GM12865 (cell line): ENCODE measurements around the gene SULT2A1.

Source experiments
- DNase-seq: peaks from one replicate; pipeline ENCODE4 v3.0.0; 2010; ENCODE audit warnings: low read depth
- H3K4me3 ChIP-seq: 2 replicates; pipeline ENCODE4 v1.5.1; 2011; ENCODE audit warnings: mild to moderate bottlenecking, low read depth, low read length, control low read depth
- CTCF ChIP-seq: IDR thresholded peaks from 2 replicates; pipeline ENCODE4 v1.5.1; 2011; ENCODE audit warnings: low read length, control low read depth, low read depth, inconsistent platforms; ENCODE audit not compliant: insufficient read depth; ENCODE audit errors: missing control alignments

Gene SULT2A1

GRCh38 chr19:47896019-47896418 is 9.9 kb upstream of the SULT2A1 start:
- no peak overlapping the region for H3K4me3 ChIP-seq
- TF ChIP-seq CTCF, result no peak
- DNase-seq, result no peak

GRCh38 chr19:47895165-47895782 is 9.2 kb upstream of the SULT2A1 start:
- H3K4me3 ChIP-seq, result no peak overlapping the region
- no peak for DNase-seq
- TF ChIP-seq CTCF, result no peak

DNA sequence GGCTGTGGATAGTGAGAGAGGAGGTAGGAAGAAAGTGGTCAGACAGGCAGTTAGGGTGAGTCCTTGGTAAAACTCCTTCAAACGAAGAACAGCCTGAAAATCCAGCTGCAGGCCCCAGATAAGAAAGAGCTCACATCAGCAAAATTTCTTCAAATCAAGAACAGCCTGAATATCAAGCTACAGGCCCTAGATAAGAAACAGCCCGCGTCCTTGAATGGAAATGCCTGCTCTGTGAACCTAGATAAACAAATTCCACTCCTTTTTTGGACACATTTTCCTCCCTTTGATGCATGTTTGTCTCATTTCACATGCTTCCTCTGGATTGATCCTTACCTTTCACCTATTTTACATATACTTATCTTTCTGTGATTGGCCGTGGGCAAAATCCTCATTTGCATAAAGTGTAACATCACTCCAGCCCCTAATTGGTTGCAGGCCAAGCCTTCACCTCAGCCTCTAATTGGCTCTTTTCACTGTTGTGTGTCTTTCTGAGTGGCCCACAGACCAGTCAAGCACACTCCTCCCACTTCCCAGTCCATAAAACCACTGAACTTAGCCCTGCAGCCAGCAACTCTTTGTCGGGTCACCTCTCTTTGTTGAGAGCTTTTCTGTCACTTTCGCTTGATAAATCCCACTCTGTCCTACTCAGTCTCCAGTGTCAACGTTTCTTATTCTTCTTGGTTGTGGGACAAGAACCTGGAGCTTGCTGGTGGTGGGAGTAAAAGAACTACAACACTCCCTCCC is 6.0 kb upstream of the SULT2A1 start:
- DNase-seq, result no peak
- H3K4me3 ChIP-seq, result no peak overlapping the region
- no peak for TF ChIP-seq CTCF

DNA sequence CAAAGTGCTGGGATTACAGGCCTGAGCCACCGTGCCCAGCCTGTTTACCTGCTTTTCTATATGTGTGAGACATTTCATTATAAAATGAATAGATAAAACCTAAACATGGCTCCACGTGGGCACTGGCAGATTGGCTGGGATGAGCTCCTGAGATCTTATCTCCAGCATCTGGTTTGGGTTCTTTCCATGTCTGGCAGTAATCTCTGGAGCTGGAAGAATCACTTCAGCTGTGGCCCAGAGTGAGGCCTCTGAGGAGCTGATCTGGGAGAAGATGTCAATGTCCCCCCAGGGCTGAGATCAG is 5.5 kb upstream of the SULT2A1 start:
- TF ChIP-seq CTCF, result no peak
- no peak for DNase-seq
- no peak overlapping the region for H3K4me3 ChIP-seq

- no peak for TF ChIP-seq CTCF
- no peak for DNase-seq
- no peak overlapping the region for H3K4me3 ChIP-seq
Observed at GRCh38 chr19:47890865-47891621, 4.9 kb upstream of the SULT2A1 start.

DNA sequence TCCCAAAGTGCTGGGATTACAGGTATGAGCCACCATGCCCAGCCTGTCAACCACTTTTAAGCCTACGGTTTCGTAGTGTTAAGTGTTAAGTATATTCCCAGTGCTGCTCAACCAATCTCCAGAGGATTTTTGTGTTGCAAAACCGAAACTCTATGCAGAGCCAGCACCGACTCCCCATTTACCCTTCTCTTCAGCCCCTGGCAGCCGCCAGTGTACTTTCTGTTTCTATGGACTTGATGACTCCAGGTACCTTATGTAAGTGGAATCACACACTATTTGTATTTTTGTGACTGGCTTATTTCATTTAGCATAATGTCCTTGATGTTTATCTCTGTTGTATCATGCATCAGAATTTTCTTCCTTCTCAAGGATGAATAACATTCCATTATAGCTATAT is 1.1 kb downstream of the SULT2A1 start:
- H3K4me3 ChIP-seq, result no peak overlapping the region
- no peak for DNase-seq
- TF ChIP-seq CTCF, result no peak
